Uterus (tissue), 4 donors: ENCODE data around the gene ARHGDIB. TPM values are rescaled to one million over a fixed set of nuclear protein-coding genes. Genes with fewer than 3 reads are reported as not detected.

Source experiments
- DNase-seq, 2 donors: peaks; one replicate each; pipeline ENCODE4 v3.0.0-alpha.2; 2019 to 2020
- H3K27ac ChIP-seq, 2 donors: fragments of 200-600 bp; sonication (generic); 1 replicate in 1 of 2; 2 replicates in 1 of 2; pipeline ENCODE4 v1.5.1; 2016 to 2018
- H3K27me3 ChIP-seq, 2 donors: fragments of 200-600 bp; sonication (generic); one replicate each; pipeline ENCODE4 v1.5.1; 2018 to 2019; ENCODE audit warnings: control low read depth in 1 of 2
- H3K36me3 ChIP-seq, 2 donors: fragments of 200-600 bp; sonication (generic); one replicate each; pipeline ENCODE4 v1.5.1; 2019; ENCODE audit warnings: control low read depth in 1 of 2
- H3K4me1 ChIP-seq, 2 donors: fragments of 200-600 bp; sonication (generic); one replicate each; pipeline ENCODE4 v1.5.1; 2018 to 2019; ENCODE audit warnings: control low read depth in 1 of 2
- H3K4me3 ChIP-seq, 2 donors: fragments of 200-600 bp; sonication (generic); 1 replicate in 1 of 2; 2 replicates in 1 of 2; pipeline ENCODE4 v1.5.1; 2018 to 2019; ENCODE audit warnings: mild to moderate bottlenecking in 1 of 2
- H3K9me3 ChIP-seq, 2 donors: fragments of 200-600 bp; sonication (generic); one replicate each; pipeline ENCODE4 v1.5.1; 2019; ENCODE audit warnings: control low read depth in 1 of 2
- CTCF ChIP-seq, 4 experiments: fragments of 200-600 bp in 2 of 4; fragments of 450-650 bp in 2 of 4; sonication (generic) in 2 of 4; IDR thresholded peaks; one replicate each; pipeline ENCODE4 v1.5.1; 2016 to 2019; ENCODE audit warnings: antibody characterized with exemption in 4 of 4, mild to moderate bottlenecking in 2 of 4, moderate library complexity in 1 of 4
- POLR2A ChIP-seq, 2 donors: fragments of 450-650 bp; IDR thresholded peaks; one replicate each; pipeline ENCODE4 v1.6.1; 2016; ENCODE audit warnings: antibody characterized with exemption in 2 of 2, mild to moderate bottlenecking in 1 of 2, moderate library complexity in 1 of 2
- intact Hi-C: fragments of 100-400 bp; cut with DNase I; formaldehyde crosslinking; loops from one replicate; pipeline ENCODE4 v1.15.1; 2023; ENCODE audit warnings: low total_unique reads
- total RNA-seq, 4 donors: library from RNA; depleted of rRNA in 3 of 4; stranded (reverse); fragments of >200 nt in 3 of 4; gene quantifications; one replicate each; pipeline versions ENCODE4 v1.1.0 to v1.2.4, GENCODE V29; 2014 to 2023
- donor health status: DM: yes; HTN: yes; CAD: no.

Gene ARHGDIB
- total RNA-seq, 4 donors from 2014 or later, result 28.4 to 175 (median 59.9) TPM

DNA sequence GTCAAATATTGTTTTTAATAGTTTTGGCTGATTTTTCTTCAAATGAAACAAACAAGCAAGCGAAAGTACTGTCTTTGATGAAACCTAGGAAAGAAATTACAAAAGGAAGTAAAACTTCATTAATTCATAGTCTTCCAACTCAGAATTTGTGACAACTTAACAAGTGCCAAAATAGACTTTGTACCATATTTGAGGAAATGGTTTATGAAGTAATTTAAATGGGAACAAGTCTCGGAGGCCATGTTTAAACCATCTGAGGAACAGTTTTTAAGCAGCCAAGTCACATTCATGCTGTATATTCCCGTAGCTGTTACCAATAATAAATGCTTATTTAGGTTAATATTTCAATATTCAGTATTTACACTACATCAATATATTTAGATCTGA is 745 bp upstream of the ARHGDIB start:
- intact Hi-C loops, result no loop called here
- Histone ChIP-seq H3K4me1 (no peaks in the 10 kb centered on the region), H3K36me3 (no peaks in the 10 kb centered on the region), H3K27ac (peak overlapping the region; percentile 77 to 82), H3K4me3 (no peak overlapping the region), H3K27me3 (no peaks in the 10 kb centered on the region), H3K9me3 (no peaks in the 10 kb centered on the region)
- no peak for TF ChIP-seq CTCF (IDR thresholded peaks at IDR 0.05)
- no peak for TF ChIP-seq POLR2A (IDR thresholded peaks at IDR 0.05)
- no peak for DNase-seq

DNA sequence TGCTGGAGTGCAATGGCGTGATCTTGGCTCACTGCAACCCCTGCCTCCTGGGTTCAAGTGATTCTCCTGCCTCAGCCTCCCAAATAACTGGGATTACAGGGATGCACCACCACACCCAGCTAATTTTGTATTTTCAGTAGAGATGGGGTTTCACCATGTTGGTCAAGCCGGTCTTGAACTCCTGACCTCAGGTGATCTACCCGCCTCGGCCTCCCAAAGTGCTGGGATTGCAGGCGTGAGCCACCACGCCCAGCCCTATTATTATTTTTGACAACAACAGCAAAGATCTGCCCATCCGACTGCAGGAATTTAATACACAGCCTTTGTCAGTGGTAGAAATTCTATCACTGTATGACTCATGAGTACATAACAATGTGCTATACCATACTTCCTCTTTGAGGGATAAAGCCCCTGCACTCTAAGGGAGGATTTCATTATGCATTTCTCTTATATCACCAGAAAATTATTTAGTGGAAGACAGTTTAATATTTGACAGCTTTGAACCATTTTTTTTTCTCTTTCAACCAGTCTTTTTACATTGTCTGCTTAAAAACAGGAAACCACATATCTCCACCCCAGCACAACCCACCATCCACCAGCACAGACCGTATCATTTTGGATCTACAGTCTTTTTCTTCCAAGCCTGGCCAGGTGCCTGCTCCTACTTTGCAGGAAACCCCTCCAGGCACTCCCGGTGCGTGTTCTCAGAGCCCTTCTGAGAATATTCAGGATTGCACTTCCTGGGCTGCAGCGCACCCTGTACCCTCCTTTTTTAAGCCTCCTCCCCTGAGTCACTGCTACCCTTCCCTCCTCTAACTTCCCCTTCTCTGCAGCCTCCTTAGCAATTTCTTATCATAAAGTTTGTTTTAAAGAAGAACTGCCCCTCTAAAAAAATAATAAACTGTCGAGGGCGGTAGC is 594 bp downstream of the ARHGDIB start:
- Histone ChIP-seq H3K36me3 (no peaks in the 10 kb centered on the region), H3K27me3 (no peaks in the 10 kb centered on the region), H3K27ac (peak overlapping the region; percentile 77 to 82), H3K4me3 (peak overlapping the region; percentile 24 to 28), H3K9me3 (no peaks in the 10 kb centered on the region), H3K4me1 (no peaks in the 10 kb centered on the region)
- no peak for DNase-seq
- intact Hi-C loops, result no loop called here
- TF ChIP-seq CTCF (IDR thresholded peaks at IDR 0.05), result no peak

GRCh38 chr12:14959916-14960496 is 1.4 kb downstream of the ARHGDIB start:
- no peaks in the 10 kb centered on the region for H3K9me3 ChIP-seq
- TF ChIP-seq POLR2A (IDR thresholded peaks at IDR 0.05) (no peak), CTCF (IDR thresholded peaks at IDR 0.05) (no peak)
- no peak overlapping the region for H3K4me3 ChIP-seq
- intact Hi-C loops, result no loop called here
- DNase-seq, result no peak
- no peaks in the 10 kb centered on the region for H3K27me3 ChIP-seq
- H3K4me1 ChIP-seq, result no peaks in the 10 kb centered on the region
- H3K27ac ChIP-seq, result peak overlapping the region; percentile 77 to 82
- no peaks in the 10 kb centered on the region for H3K36me3 ChIP-seq

- H3K4me3 ChIP-seq, result no peak overlapping the region
These were observed 1.9 kb downstream of the ARHGDIB start for GRCh38 chr12:14959463-14959862.

More at GRCh38 chr12:14959463-14959862, 1.9 kb downstream of the ARHGDIB start:
- DNase-seq, result no peak
- TF ChIP-seq CTCF (IDR thresholded peaks at IDR 0.05) (no peak), POLR2A (IDR thresholded peaks at IDR 0.05) (no peak)
- intact Hi-C loops, result no loop called here
- no peaks in the 10 kb centered on the region for H3K4me1 ChIP-seq
- no peaks in the 10 kb centered on the region for H3K27me3 ChIP-seq
- H3K36me3 ChIP-seq, result no peaks in the 10 kb centered on the region
- no peaks in the 10 kb centered on the region for H3K9me3 ChIP-seq
- H3K27ac ChIP-seq, result peak overlapping the region; percentile 77 to 82
